Raji (cell line): Measurements from ENCODE around the gene RALY.

ENCODE experiments used
- POLR2A ChIP-seq: IDR thresholded peaks from 2 replicates; pipeline ENCODE4 v1.6.1; 2011; ENCODE audit warnings: low read depth, low read length, control low read depth; ENCODE audit not compliant: insufficient read depth

RALY gene

DNA sequence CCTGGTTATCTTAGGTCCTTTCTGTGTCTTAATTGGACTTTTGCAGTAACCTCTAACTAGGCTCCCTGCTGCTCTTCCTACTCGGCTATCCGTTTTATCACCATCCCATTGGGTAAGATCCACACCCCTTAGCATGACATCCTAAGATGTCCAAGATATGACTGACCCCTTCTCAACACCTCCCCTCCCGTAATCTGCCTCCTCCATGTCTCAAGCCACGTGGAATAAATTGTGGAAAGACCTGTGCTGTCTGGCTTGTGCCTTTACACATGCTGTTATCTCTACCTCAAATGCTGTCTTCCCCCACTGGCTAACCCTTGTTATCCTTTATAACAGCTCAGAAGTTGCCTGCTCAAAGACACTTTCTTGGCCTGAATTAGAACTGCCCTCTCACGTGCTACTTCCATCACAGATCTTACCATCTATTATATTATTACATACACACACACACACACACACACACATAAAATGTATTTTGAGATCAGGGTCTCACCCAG lies 91.9 kb downstream of the RALY start:
- no peak for TF ChIP-seq POLR2A

GRCh38 chr20:34088305-34089174 lies 94.8 kb downstream of the RALY start:
- no peak for TF ChIP-seq POLR2A

GRCh38 chr20:34089175-34089479 lies 95.4 kb downstream of the RALY start:
- TF ChIP-seq POLR2A, result no peak

- TF ChIP-seq POLR2A, result no peak
Measured at GRCh38 chr20:34089655-34090345, 96.1 kb downstream of the RALY start.

GRCh38 chr20:34090645-34091044 lies 96.9 kb downstream of the RALY start:
- no peak for TF ChIP-seq POLR2A

DNA sequence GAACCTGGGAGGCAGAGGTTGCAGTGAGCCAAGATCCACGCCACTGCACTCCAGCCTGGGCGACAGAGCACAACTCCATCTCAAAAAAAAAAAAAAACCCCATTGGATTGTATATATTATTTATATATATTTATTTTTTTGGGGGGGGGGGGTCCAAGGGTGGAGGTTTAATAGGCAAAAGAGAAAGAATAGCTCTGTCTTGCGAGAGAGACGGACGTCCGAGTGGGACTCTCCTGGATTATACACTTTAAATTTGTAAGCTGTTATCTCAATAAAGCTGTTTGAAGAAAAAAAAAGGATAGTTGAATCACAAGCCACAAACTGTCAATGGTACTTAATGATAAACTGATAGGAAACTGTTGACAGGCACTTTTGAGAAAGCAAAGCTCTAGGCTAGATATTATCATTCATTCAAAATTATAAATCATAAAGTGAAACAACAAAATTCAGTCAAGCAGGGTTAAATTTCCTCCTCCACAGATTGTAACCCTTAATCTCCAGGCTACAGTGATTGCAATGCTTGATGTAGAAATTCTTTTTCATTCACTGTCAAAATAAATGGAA lies 98.0 kb downstream of the RALY start:
- TF ChIP-seq POLR2A, result no peak

GRCh38 chr20:34093895-34094294 lies 100.2 kb downstream of the RALY start:
- TF ChIP-seq POLR2A, result no peak

DNA sequence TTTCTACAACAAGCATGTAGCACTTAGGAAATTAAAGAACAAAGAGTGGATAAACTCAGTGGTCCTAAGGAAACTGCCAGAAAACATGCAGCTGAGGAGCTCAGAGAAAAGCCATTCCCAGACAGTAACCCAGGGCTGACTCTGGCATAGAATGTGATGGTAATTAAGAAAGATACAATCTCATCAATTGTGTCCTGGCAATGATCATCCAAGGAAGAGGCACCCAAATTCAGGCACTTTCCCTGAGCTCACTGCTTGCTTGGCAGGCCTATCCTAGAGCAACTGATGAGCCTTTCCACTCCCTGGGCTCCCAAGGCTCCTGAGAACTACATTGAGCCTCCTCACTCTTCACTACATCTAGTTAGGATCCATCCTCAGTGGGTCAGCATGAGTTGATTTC lies 102.1 kb downstream of the RALY start:
- TF ChIP-seq POLR2A, result no peak

DNA sequence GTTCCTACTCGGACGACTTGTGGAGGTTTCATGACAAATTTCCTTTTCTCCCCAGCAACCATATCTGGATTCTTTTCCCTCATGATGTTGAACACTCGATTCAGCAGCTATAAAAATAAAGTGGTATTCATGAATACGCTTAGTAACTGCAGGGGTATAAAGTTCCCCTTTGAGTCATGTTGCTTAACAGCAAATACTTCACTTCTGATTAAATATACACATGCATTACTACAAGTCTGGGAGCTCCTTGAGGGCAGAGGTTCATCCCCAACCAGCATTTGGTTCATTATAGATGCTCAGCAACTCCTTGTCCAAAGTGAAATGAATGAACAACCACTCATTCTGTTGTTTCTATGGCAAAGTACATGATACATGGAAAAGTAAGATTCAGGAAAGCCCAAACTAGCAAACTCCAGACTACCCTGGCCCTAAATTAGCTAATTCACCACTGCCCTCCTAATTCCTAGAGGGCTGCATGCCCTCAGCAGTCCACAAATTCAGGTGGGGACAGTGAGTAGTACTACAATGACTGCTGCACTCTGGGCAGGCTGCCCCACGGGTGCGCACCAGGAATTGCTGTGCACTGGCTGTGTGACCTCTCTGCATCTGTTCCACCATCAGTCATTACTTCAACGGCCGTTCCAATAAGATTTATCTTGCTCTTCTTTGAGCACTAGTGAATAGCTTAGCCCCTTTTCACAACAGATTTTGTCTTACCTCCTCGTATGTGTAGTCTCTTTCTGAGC lies 103.2 kb downstream of the RALY start:
- no peak for TF ChIP-seq POLR2A

DNA sequence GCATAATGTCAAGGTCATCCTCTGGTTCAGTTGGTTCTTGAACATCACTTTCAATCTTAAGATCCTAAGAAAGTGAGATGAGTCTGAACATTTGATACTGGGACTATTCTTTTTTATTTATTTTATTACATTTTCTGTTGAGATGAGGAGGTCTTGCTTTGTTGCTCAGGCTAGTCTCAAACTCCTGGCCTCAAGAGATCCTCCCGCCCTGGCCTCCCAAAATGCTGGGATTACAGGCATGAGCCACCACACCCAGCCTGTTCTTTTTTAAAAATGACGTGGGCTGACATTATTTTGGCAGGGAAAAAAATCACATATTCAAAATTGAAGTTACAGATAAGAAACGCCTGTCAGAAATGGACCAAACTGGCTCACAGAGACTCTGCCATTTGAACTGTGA lies 104.9 kb downstream of the RALY start:
- TF ChIP-seq POLR2A, result no peak

DNA sequence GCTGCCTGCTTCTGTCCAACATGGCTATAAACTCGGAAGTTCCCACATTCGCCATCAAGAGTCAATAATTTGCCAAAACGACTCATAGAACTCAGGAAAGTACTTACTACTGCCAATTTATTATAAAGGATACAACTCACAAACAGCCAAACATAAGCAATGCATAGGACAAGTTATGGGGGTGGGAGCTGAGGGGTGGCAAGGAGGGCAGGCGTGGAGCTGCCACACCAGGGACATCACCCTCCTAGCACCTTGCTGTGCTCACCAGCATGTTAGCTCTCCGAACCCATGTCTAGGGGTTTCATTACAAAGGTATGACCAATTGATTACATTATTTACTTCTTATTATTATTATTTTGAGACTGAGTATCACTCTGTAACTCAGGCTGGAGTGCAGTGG lies 106.0 kb downstream of the RALY start:
- TF ChIP-seq POLR2A, result no peak

DNA sequence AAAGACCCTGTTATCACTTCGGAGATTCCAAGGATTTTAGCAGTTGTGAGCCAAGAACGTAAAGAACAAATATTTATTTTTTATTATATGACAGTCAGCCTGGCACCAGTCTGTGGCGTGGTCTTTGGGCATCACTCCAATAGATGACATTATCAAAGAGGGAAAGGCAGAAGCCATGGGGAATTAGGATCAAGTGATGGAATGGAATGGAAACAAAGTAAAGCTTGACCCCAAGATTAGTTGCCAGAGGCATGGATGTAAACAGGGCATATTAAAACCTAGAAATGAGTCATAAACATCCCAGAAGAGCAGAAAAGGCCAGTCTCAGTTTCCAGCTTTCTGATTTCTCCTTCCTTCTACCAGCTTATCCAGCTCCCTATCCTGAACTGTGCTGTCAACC lies 106.9 kb downstream of the RALY start:
- TF ChIP-seq POLR2A, result no peak

DNA sequence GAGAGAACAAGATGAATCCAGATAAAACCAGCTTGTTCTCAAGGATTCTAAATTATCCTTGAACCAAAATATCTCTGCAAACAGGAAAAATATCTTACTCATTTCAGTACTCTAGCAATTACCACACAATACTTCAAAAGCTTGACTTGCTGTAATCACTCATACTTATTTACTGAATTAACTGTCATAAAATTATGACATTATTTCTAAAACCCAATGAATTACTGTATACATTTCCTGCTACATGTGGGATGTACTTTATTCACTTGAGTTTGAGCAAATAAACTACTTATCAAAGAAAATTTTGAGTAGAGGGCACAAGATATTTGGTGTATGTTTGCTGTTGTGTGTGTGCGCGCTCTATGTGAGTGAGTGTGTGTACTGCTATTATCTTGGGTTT lies 108.6 kb downstream of the RALY start:
- TF ChIP-seq POLR2A, result no peak

DNA sequence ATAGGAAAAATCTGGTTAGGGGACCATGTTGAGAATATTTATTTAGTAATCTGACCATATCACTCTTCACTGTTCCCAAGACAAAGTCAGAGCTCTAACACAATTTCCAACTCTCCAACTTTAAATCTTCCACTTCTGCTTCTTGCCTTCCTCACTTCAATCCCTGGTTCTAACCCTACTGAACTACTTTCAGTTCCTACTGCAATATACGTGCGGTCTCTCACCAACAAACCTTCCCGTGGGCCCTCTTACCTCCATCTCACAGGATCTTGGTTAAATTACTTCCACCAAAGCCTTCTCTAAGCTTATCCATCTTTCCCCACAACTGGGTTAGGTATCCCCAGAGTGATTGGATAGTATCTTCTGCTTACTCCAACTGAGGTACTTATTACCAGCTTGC lies 110.3 kb downstream of the RALY start:
- no peak for TF ChIP-seq POLR2A

- no peak for TF ChIP-seq POLR2A
Measured at GRCh38 chr20:34105978-34106675, 112.4 kb downstream of the RALY start.
